Kidney (tissue), 14 donors: ENCODE results near the gene EMILIN1. TPM values are rescaled to one million over a fixed set of nuclear protein-coding genes. Genes with fewer than 3 reads are reported as not detected.
A peak's percentile ranks its signal among the peaks of the same experiment; 100 is the strongest.

Experiments
- DNase-seq, 5 donors: peaks; one replicate each; pipeline ENCODE4 v3.0.0-alpha.2; 2013 to 2020
- FAIRE-seq: peaks from 2 replicates; lab custom pipeline; 2012; peaks lifted over from hg19 to GRCh38; lab: Jason Lieb, UNC
- H3K27ac ChIP-seq, 2 donors: one replicate each; pipeline ENCODE4 v1.7.0; 2013; ENCODE audit warnings: low read depth in 2 of 2, low read length in 2 of 2, inconsistent platforms in 1 of 2
- H3K27me3 ChIP-seq: one replicate; pipeline ENCODE4 v1.7.1; 2013; ENCODE audit warnings: low read length, inconsistent platforms; ENCODE audit not compliant: control insufficient read depth, insufficient read depth
- H3K36me3 ChIP-seq, 3 donors: one replicate each; pipeline versions ENCODE4 v1.7.0 to v1.7.1; 2013; ENCODE audit warnings: low read length in 3 of 3, control low read depth in 1 of 3, inconsistent platforms in 1 of 3; ENCODE audit not compliant: insufficient read depth in 3 of 3, control insufficient read depth in 2 of 3
- H3K4me1 ChIP-seq, 3 donors: one replicate each; pipeline versions ENCODE4 v1.7.0 to v1.7.1; 2013; ENCODE audit warnings: low read length in 3 of 3, inconsistent platforms in 1 of 3, low read depth in 1 of 3; ENCODE audit not compliant: control insufficient read depth in 2 of 3, insufficient read depth in 2 of 3
- H3K4me3 ChIP-seq, 3 donors: one replicate each; pipeline versions ENCODE4 v1.7.0 to v1.8.1; 2013; ENCODE audit warnings: low read length in 3 of 3, control low read depth in 1 of 3, inconsistent platforms in 1 of 3
- H3K9ac ChIP-seq, 3 donors: one replicate each; pipeline versions ENCODE4 v1.7.0 to v1.7.1; 2013; ENCODE audit warnings: low read length in 3 of 3, control low read depth in 1 of 3, inconsistent platforms in 1 of 3
- H3K9me3 ChIP-seq, 3 donors: one replicate each; pipeline versions ENCODE4 v1.7.0 to v1.7.1; 2013; ENCODE audit warnings: low read length in 3 of 3, control low read depth in 1 of 3, inconsistent platforms in 1 of 3; ENCODE audit not compliant: control insufficient read depth in 2 of 3, insufficient read depth in 1 of 3
- intact Hi-C: fragments of 100-400 bp; cut with DNase I; formaldehyde crosslinking; loops from one replicate; pipeline ENCODE4 v1.11.1; 2022
- polyA plus RNA-seq: library from polyadenylated mRNA; stranded (reverse); fragments of 350-450 nt; fragmentation: Illumina TruSeq; extraction: RNeasy Lipid Tissue Mini Kit (QIAGEN cat#74804); gene quantifications from one replicate; pipeline ENCODE4 v1.2.3, GENCODE V29; 2014; ENCODE audit warnings: low read depth, low replicate concordance; ENCODE audit not compliant: insufficient read depth
- total RNA-seq: library from RNA; stranded (reverse); fragmentation: NEBNext Ultra II Directional; extraction: Animal tissue kit (Norgen Biotek cat#: 25700); gene quantifications from one replicate; pipeline ENCODE4 v1.2.1, GENCODE V29; 2021
- TF ChIP-seq, protein P1 (sequence below): IDR thresholded peaks from 3 replicates; pipeline ENCODE4 v1.5.1; 2012; ENCODE audit warnings: mild to moderate bottlenecking, moderate library complexity, borderline replicate concordance; ENCODE audit not compliant: insufficient read depth; ENCODE audit errors: extremely low read depth
- donor health status: control.
- donor health status: control.
- donor health status: control.
- donor health status: control.
- donor health status: control.
- donor health status: DM: yes; HTN: yes; CAD: no.
- donor health status: Normal renal cell carcinoma (clear cell type).

The EMILIN1 gene
- total and polyA plus RNA-seq, 2 donors from 2014 or later = 32.1 to 75.2 TPM

DNA sequence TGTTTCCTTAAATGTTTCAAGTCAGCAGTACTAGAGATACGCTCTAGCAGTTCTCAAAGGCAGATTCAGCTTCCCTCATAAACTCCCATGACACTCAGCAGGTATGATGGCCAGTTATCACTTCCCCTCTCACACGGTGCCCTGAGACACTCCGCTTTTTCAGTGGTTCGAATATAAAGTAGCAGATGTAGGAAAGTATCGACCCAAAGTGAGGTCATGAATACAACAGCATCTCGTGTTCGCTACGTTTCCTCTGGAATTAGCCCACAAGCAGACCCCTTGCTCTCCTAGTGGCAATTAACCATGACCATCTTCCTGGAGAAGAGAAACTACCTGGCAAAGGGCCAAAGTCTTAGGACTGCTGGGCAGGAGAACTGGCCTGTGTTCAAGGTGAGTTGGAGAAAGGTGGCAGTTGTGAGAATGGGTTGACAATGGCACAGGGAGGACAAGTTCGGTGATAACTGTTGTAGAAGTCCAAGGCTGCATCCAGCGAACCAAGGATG lies 36.2 kb upstream of the EMILIN1 start:
- peaks cover 0 to 29% (median 25%) of the 10 kb centered on the region in 3 donors for H3K36me3 ChIP-seq
- TF ChIP-seq, protein P1, sequence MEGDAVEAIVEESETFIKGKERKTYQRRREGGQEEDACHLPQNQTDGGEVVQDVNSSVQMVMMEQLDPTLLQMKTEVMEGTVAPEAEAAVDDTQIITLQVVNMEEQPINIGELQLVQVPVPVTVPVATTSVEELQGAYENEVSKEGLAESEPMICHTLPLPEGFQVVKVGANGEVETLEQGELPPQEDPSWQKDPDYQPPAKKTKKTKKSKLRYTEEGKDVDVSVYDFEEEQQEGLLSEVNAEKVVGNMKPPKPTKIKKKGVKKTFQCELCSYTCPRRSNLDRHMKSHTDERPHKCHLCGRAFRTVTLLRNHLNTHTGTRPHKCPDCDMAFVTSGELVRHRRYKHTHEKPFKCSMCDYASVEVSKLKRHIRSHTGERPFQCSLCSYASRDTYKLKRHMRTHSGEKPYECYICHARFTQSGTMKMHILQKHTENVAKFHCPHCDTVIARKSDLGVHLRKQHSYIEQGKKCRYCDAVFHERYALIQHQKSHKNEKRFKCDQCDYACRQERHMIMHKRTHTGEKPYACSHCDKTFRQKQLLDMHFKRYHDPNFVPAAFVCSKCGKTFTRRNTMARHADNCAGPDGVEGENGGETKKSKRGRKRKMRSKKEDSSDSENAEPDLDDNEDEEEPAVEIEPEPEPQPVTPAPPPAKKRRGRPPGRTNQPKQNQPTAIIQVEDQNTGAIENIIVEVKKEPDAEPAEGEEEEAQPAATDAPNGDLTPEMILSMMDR = no peak

DNA sequence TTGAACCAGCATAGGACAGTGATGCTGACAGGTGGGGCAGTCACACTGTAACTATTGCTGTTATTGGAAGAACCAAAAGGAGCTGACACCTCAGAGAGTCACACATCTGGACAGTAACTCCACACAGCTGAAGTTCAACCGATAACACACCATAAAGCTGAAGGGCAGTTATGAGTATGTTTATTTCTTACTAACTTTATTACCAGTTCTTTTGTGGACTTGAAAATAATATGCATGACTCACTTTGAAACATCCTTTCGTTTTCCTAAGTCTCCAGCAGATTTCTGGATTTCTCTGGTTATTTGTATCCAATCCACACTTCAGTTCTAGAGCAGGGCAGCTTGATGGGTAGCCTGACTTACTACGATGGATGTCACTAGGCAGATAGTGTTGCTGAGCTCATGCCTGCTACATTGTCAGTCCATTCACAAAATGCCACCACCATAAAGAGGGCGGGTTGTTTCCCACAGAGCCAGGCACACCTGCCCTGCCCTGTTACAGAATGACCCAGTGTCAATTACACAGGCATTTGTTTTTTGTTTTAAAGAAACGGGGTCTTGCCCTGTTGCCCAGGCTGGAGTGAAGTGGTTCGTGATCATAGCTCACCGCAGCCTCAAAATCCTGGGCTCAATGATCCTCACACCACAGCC lies 35.3 kb upstream of the EMILIN1 start:
- no peak for FAIRE-seq
- H3K27ac ChIP-seq = no peak overlapping the region
- no peaks in the 10 kb centered on the region for H3K27me3 ChIP-seq
- intact Hi-C loops = no loop called here
- peaks cover 0 to 20% (median 17%) of the 10 kb centered on the region in 3 donors for H3K36me3 ChIP-seq
- no peak overlapping the region for H3K9ac ChIP-seq
- H3K9me3 ChIP-seq = no peaks in the 10 kb centered on the region
- TF ChIP-seq, protein P1 = no peak
- no peak for DNase-seq
- H3K4me3 ChIP-seq = no peak overlapping the region
- H3K4me1 ChIP-seq = peaks cover 2 to 11% (median 7%) of the 10 kb centered on the region in 3 donors

More for the DNA sequence above, 36.2 kb upstream of the EMILIN1 start:
- Histone ChIP-seq H3K27ac (peak overlapping the region in 1 of 2 donors; percentile 41), H3K9ac (no peak overlapping the region), H3K4me3 (peak overlapping the region in 1 of 3 donors; percentile 13), H3K9me3 (no peaks in the 10 kb centered on the region), H3K27me3 (no peaks in the 10 kb centered on the region), H3K4me1 (peaks cover 2 to 11% (median 7%) of the 10 kb centered on the region in 3 donors)
- intact Hi-C loops = no loop called here
- FAIRE-seq (no peak), DNase-seq (peak in 2 of 5 donors; percentile 62 to 67)

DNA sequence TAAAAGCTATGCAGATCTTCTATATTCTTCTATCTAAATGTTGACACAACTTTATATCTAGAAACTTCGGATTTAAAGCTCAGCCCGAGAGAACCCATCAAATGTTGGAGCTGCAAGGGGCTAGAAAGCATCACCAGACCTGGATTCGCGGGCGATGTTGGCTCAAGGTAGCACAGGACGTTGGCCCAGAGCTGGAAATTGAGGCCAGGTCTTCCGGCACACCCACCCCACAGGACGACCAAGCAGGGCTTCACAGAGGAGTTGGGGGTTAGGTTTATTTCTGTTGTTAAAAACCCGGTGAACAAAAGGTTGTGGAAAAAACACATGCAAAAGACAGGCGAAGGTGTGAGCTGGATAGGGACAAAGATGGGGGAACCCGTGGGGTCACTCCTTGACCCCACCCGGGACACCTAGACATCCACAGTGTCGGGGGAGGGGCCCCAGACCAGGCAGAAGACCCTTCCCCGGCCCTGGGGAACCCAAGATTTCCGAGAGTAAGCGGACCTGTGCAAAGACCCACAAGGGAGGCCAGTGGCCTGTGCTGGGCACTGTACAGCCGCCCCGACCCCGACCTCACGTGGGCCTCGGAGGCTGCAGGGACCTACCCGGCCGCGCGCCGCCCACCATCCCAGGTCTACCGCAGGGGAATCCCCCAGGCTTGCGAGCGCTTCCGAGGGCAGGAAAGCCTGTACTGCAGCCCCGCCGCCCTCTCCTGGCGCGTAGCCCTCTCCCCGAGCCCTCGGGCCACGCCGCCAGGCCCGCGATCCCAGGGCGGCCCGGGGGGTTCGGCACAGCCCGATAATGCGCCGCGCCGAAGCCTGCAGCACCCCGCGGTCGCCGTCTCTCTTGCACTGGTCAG lies 28.8 kb upstream of the EMILIN1 start:
- no peaks in the 10 kb centered on the region for H3K9me3 ChIP-seq
- FAIRE-seq = no peak
- TF ChIP-seq, protein P1 = no peak
- peaks cover 2 to 14% (median 2%) of the 10 kb centered on the region in 3 donors for H3K4me1 ChIP-seq
- H3K9ac ChIP-seq = peak overlapping the region; percentile 65 to 93 (median 88)
- intact Hi-C loops = no loop called here
- peak in 2 of 5 donors; percentile 76 to 89 for DNase-seq
- H3K4me3 ChIP-seq = peak overlapping the region; percentile 87 to 95 (median 90)
- H3K27ac ChIP-seq = peak overlapping the region; percentile 83 to 97
- H3K27me3 ChIP-seq = no peaks in the 10 kb centered on the region
- H3K36me3 ChIP-seq = peaks cover 0 to 12% (median 0%) of the 10 kb centered on the region in 3 donors
